ENCODE data around the gene C1QTNF1.

DNA sequence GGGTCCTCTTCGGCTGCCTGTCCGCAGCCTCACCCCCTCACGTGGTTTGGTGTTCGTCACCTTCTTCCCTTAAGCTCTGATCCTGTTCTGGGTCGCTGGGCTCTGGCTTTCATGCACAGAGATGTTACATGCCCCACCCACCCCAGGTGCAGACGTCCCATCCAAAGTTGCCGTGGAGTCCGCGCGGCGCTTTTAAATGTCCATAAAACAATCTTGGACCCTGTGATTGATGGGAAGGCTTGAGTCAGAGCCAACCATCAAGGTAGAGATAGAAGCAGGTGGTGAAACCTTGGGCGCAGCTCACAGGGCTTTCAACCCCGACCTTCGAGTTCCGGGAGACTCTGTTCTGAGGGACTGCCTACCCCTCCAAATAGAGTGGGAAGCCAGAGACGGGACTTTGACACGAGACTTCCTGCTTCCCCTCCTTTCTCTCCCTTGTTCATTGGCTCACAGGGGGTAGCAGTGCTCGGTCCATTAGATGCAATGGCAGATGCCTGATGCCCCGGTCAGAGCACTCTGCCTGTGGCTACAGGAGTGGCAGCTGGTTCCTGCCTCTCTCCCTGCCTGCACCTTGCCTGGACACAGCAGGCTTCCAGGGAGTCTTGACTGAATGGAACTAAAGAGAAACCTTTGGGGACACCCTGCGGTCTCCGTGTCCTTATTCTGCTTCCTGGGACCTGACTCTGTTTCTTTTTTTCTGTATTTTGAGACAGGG is 54.7 kb downstream of the C1QTNF1 start:
- TF ChIP-seq, protein P1, sequence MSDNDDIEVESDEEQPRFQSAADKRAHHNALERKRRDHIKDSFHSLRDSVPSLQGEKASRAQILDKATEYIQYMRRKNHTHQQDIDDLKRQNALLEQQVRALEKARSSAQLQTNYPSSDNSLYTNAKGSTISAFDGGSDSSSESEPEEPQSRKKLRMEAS (IDR thresholded peaks at IDR 0.05; ENCODE audit: insufficient read depth, insufficient read length): no peak
- TF ChIP-seq EZH2 (IDR thresholded peaks at IDR 0.05; ENCODE audit: borderline replicate concordance, low read depth, low read length, severe bottlenecking) (no peak), POLR2A (IDR thresholded peaks at IDR 0.05; ENCODE audit: low read depth, low read length) (no peak), CTCF (IDR thresholded peaks at IDR 0.05; ENCODE audit: extremely low read depth in 1 of 2, insufficient read depth in 1 of 2, low read depth in 1 of 2, low read length in 2 of 2) (no peak), GATA2 (IDR thresholded peaks at IDR 0.05; ENCODE audit: insufficient read depth, insufficient read length, low read depth, low read length) (no peak), JUN (IDR thresholded peaks at IDR 0.05; ENCODE audit: borderline replicate concordance, insufficient read depth, insufficient read length, low read depth) (no peak), POLR2AphosphoS5 (IDR thresholded peaks at IDR 0.05; ENCODE audit: insufficient read depth, low read depth, low read length) (no peak), FOS (IDR thresholded peaks at IDR 0.05; ENCODE audit: borderline replicate concordance, insufficient read depth, low read length) (no peak), MYC (IDR thresholded peaks at IDR 0.05; ENCODE audit: low read depth, low read length) (no peak)
